ENCODE data around the gene NTRK1.

NTRK1 gene

DNA sequence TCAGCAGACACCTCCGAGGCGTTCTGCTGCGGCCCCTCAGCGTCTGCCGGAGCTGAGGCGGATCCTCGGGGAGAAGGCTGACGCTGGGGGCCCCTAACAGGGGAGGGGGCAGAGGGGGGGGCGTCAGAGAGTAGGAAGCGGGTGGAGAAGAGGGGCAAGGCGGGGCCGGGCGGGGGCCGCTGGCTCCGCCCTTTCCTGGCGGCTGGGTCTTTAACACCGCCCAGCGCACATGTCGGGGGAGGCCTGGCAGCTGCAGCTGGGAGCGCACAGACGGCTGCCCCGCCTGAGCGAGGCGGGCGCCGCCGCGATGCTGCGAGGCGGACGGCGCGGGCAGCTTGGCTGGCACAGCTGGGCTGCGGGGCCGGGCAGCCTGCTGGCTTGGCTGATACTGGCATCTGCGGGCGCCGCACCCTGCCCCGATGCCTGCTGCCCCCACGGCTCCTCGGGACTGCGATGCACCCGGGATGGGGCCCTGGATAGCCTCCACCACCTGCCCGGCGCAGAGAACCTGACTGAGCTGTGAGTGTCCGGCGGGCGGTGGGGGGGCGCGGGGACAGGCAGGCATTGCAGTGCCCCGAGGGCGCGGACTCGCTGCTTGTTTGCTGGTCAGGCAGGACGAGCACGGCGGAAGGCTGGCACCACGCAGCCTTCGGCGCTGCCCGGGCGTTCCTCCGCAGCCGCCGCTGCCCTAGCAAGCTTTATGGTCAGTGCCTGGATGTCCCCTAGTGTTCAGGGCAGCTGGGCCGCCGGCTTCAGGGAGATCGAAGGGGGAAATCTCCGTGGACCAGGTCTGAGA, at the start of gene NTRK1:
Gene NTRK1 (plus strand): TSS at position 238 of the 796 bp plus-strand sequence. CDS start 70 bp downstream, at position 308.
- DNase-seq, result peak; percentile 52 to 67

DNA sequence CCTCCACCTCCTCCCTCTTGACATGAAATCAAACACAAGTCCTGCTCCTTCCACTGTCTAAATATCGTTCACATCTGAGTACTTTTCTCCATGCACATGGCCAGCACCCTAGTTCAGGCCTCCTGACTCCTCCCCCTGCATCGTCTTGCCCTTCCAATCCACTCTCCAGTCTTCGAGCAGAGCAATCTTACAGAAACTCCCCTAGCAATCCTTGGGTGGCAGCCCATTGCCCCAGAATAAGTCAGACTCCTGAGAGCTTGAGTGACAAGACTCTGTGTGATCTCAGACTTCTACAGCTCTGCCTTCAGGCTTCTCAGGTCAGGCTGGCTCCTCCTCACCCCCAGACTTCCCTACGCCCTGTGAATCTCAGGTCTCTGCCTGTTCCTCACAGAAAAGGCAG, 49.5 kb upstream of the NTRK1 start:
- DNase-seq, result no peak

DNA sequence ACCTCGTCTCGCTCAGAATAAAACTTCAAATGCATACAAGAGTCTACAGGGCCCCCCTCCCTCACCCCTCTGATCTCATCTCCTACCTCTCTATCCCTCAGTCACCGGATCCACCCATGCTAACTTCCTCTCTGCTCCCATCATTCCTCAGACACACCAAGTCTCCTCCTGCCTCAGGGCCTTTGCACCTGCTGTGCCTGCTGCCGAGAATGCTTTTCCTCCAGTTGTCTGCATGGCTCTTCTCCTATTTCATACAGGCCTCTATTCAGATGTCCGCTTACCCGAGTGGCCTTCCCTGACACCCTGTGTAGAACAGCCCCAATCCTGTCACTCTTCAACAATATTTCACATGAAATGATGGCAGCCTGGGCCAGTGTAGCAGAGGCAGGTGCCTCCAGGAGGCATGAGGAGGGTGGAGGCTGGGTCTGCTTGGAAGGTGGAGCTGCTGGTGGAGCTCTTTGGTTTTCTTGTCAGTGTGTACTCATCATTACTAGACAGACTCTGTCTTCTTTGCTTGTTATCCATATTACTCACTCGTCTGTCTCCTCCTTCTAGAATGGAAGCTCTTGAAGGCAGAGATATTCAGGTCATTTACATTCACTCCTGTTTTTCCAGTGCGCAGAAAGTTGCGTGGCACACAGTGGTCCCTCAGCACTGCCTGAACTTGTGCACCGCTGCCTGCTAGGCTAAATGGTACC, 48.2 kb upstream of the NTRK1 start:
- DNase-seq, result no peak

DNA sequence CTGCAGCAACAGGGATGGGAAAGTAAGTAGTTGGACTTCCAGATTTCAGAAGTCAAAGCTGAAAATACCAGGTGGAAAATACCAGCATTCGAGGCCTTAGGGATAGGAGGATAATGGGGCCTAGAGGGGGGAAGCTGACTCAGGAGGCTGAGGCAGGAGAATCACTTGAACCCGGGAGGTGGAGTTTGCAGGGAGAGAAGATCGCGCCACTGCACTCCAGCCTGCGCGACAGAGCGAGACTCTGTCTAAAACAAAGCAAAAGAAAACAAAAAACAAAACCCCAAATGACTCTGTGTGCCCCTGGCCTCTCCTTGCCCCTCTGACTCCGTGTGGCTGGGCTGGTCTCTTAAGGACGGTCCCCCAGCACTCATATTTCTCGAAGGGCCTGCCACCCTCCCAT, 47.4 kb upstream of the NTRK1 start:
- DNase-seq, result no peak

DNA sequence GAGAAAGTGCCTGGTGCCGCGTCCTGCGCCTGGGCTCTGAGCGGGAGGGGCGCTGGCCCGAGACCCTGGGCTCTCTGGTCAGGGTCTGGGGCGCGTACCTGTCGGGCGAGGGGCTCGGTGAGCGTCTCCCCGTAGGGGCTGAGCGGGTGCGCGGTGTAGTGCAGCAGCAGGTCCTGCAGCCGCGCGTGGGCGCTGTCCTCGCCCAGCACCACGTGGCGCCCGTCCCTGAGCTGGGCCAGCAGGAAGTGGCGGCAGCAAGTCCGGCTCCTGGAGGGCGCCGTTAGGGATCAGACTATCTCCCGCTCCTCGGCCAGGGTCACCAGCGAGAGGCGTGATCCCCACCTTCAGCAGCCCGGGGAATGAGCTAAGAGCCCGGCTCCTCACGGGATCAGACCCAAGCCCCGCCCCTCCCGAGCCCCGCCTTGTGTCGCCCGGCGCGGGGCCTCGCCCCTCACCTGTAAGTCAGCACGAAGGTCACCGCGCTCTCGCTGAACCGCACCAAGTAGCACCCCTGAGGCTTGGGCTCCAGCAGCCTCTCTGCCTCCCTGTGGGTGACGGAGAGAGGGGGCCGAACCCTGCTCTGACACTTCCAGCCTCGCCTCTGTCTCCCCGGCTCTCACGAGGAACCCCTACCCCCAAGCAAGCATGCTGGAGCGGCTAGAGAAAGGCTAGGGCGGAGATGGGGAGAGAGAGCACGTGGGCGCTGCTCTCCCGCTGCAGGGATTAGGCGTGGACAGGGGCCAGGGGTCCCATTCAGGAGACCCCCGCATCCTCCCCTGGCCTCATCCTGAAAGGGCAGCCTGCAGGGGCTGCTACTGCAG, 46.7 kb upstream of the NTRK1 start:
- peak; percentile 67 to 79 for DNase-seq

DNA sequence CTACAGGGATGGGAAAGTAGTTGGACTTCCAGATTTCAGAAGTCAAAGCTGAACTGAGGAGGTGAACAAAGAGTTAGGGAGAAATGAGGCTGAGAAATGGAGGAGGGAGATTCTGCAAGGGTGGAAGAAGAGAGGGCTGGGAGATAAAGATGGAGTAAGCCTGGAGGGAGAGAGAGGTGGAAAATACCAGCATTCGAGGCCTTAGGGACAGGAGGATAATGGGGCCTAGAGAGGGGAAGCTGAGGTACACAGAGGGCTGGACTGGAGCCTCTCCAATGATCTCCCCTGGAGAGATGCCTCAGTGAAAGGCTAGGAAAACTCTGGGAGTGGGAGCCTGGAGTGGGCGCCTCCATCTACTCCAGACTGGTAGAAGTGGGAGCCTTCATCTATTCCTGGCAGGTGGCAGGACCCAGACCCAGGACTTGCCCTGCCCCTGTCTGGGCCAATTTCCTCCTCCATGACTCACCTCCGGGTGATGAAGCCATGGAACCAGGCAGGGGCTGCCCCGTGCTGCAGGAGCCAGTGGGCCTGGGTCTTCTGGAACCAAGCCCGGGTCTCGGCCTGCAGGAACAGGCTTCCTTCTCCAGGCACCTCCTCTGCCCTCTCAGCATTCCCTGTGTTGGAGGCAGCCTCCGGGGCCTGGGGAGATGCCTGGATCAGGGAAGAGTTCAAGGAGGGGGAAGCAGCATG, 45.9 kb upstream of the NTRK1 start:
- peak; percentile 35 to 39 for DNase-seq

DNA sequence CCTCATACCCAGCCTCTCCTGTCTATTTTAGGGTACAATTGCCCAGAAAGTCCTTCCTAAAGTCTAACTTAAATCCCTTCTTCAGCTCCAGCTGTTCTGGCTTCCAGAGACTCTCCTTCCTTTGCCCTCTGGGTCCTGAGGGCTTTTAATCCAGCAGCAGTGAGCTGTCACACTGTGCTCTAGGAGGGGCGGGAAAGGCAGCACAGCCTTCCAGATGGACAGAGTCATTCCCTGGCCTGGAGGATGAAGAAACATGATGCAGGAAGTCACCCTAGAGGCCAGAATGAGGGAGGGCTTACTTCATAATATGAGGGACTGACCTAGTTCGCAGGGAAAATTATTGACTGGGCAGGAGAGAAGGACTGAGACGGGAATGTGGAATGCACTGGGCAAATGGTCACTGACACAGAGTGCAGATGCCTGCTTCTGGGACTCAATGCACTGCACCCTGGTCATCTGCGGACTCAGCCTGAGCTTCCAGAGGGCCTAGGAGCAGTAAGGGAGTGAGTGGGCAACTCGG, 45.3 kb upstream of the NTRK1 start:
- DNase-seq, result peak in 1 of 2 donors; percentile 18

DNA sequence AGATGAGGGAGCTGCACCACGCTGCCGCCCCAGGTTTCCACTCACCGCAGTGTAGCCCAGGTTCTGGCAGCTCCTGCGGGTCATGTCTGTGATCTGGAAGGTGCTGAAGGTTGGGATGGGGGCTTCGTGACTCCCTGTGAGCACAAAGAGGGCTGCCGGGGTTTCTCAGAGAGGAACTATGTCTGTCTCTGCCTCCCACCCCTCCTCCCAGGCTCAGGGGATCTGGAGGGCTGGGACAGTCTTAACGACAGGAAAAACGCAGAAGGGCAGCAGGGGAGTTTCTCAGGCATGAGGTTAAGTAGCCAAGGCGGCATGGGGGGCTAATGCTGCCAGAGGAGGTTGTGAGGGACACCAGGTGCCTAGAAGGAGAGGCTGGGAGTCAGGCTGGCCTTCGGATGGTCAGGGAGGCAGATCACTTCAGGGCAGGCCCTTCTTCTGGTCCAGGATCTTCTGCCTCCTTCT, 44.7 kb upstream of the NTRK1 start:
- peak in 1 of 2 donors; percentile 40 for DNase-seq

DNA sequence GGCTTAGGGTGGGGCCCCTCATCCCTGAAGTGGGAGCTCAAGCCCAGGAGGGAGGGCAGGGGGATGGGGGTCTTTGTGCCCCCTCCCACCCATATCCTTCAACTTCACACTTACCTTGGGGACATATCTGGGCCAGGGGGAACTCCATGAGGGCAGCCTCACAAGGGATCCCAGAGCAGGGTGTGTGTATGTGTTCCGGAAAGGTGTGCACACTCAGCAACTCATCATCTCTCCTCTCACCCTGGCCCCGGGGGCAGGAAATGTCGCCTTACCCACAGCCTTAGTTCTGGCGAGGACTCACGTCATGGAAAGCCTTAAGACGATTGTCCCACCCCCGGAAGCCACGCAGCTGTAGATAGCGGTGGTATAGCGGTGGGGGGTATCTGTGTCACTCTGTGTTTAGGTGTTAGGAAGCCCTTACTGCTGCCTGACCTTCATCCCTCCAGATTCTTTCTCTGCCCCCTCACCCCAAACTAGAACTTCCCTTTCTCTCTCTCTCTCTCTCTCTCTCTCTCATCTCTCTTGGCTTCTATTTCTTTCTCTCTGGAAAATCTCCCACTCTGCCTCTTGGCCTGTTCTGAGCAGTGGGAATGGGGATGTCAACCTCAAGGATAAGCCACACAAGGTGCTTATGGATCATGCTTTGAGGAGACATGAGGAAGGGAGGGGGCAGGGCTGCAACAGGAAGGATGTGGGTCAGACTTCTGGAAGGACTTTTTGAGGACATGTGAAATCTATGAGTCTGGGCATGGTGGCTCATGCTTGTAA, 43.9 kb upstream of the NTRK1 start, which contains the start of gene SH2D2A:
Gene SH2D2A (minus strand): TSS at position 288 of the 768 bp plus-strand sequence. CDS start 140 bp downstream, at position 148.
- DNase-seq, result peak; percentile 96 to 97

DNA sequence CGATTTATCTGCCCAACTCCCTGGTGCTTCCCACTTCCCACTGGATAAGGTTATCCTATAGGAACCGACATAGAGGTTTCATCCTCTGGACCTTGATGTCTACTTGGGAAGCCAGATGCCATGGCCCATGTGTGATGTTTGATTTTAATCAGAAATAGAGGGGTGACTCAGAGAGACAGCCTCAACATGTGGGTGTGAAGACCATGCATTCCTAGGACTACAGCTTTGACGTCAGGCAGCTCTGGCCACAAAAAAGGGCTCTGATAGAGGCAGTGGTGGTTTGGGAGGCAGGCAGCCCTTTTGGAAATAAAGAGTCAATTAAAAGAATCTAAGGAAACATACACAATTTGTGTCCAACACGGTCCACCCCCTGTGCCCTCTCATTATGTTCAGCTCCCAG, 38.9 kb upstream of the NTRK1 start:
- DNase-seq, result no peak

DNA sequence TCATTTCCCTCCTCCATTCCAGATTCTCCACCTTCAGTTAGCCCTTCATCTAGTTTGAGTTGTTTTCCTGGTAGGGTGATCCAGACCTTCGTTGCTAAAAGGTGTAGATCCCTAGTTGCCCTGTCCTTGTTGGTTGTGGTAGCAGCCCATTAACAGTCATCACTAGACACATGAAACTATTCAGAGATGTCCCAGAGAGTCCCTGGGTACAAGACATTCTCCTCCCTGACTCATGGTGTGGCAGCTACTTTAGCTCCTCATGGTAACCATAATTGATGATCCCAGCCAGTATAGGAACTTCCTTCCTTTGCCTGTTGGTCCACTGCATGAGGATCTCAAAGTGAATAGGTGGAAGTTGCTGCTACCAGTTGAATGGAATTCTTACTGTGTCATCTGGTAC, 38.0 kb upstream of the NTRK1 start:
- no peak for DNase-seq

DNA sequence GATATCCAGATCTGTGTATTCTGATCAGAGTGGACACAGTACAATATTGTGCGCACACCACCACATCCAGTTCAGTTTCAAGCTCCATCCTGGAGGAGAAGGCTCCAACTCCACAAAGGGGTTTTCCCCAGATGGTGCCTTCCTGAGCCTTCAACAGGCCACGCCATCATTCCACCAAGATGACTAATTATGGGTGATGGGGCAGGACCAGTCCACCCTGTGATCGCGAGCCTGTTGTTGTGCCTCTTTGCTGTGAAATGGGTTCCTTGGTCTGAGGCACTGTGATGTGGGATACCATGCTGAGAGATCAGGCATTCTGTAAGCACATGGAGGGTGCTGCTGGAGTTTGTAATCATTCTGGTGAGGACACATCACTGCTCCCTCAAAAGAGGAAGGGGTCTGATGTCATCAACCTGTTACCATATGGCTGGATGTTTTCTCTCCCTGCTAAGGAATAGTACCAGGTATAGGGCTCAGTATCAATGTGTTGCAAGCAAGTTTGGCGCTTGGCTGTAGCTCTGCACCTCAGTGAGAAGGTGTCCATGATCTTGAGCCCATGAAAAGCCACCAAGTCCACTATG, 37.4 kb upstream of the NTRK1 start:
- no peak for DNase-seq

DNA sequence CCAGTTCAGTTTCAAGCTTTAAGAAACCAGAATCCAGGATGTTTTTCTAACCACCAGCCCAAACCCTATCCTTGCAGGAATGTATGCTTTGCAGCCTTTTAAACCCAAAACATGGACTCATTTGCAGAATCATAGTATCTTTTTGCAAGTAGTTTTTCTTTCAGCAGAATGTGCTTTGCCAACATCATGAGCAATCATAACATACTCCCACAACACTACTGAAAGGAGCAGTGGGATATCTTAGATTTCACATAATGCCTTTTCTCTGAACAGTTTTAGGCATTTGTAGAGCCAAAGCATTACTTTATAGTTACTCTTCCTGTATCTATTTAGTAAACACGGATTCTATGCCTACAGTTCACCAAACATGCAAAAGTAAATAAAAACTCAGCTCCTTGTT, 34.0 kb upstream of the NTRK1 start:
- DNase-seq, result no peak

DNA sequence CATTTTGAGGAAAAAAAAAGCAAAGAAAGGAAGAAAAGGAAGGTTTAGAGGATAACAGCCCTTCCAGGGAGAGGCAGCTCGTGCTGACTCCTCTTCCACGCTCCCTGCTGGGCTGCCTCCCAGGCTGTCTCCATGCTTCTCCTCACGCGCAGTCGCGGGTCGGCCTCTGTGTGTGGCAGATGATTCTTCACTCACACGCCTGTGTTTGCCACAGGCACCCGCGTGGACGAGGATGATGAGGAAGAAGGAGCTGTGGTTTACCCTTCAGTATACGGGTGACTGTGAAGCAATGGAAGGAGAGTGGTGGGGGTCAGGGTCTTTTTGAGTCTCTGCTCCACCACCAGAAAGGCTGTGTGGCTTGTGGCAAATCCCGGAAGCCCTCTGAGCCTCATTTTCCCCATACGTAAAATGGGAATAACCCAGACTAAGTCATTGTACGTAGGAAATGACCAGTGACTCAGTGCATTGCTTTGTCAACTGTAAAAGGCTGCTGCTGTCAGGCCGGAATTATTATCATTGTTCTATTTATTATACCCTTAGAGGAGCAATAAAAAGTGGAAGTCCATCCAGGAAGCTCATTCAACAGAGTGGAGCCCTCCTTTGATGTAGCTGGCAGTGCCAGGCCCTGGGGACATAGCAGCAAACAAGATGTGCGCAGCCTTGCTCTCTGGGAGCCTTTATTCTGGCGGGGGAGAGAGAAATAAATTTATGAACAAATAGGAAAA, 32.1 kb upstream of the NTRK1 start:
- DNase-seq, result no peak

DNA sequence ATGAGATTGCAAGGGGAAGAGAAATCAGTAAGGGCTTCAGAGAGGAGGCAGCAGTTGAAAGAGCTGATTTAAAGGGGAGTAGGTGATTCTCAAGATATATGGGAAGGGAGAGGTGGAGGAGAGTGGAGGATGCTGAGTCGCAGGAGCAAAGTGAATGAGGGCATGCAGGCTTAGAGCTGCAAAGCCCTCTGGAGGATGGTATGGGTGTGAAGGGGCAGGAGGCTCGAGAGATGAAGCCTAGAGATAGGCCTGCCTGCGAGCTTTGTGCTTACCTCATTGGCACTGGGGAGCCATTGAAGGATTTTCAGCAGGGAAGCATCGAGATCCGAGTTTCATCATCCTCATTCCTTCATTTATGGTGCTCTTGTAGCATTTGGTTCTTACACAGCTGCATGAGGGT, 28.2 kb upstream of the NTRK1 start:
- DNase-seq, result no peak

DNA sequence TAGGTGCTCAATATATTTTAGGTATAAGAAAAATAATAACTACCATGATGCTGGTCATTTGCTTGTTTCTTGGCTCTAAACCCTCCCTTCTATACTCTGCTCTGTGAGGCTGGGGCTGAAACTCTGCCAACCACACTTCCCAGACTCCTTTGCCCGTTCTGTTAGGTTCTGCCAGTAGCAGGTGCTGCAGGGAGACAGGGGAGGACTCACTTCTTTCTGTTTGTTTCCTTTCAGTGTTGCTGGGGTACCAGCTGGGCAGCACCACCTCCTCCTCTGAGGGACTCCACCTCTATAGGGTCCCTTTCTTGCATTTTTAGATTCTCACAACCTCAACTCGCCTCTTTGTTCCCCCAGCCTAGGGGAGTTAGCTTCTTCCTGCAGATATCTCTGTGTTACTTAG, 27.1 kb upstream of the NTRK1 start:
- DNase-seq, result peak in 1 of 2 donors; percentile 32

DNA sequence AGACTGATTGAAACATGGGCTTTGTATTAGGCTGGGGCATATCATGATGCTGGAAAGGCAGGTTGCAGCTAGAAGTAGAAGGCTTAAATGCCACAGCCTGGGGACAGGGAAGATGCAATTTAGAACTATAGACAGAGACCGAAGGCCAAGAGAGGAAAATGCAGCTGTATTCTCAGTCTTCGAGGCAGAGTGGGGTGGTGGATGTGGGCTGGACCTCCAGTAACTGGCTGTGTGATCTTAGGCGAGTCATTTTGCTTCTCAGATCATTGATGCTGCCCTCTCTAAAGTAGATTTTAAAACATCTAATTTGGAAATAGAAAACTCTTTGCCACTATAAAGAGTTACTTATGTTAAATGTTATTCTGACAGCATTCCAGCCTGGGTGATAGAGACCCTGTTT, 26.3 kb upstream of the NTRK1 start:
- DNase-seq, result no peak

DNA sequence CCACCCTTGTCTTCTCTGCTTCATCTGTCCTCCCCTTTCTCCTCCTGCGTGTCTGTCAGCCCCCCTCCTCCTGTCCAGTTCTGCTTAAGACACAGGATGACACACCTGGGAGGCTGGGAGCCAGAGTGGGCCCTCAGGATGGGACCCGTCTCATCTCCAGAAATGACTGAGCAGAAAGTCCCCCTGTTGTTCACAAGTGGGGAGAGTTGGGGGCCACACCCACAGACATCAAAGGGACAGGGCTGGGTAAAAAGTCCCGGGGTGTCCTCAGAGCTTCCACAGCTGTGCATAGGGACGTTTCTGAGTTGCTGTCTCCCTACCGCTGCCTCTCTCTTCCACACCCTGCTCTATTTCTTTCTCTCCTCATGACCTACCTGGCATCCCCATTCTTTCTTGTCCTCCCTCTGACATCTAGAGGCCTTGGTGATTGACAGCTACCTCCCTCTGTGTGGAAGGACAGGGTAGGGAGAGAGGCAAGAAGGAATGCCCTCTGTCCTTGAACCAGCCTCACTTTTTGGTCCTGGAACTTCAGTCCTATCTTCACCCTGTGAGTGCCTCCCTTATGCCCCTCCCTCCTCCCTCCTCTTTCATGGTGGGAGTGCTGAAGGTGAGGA, 24.5 kb upstream of the NTRK1 start:
- DNase-seq, result peak; percentile 36 to 55

DNA sequence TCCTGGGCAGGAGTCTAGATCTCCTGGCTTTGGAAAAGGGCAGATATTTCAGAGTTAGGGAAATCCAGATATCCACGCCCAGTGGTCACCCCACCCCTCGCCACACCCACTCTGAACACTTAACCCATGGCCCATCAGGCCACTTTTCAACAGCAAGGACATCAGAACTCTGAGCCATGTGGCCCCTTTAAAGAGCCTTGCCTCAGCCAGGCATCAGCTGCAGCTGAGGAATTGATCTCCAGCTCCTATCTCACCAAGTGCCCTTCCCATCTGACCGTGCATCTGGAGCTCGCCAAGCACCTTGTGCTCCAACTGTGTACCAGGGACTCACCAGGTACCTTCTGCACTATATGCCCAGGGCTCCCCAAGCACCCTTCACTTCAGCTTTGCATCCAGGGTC, 23.8 kb upstream of the NTRK1 start:
- no peak for DNase-seq

DNA sequence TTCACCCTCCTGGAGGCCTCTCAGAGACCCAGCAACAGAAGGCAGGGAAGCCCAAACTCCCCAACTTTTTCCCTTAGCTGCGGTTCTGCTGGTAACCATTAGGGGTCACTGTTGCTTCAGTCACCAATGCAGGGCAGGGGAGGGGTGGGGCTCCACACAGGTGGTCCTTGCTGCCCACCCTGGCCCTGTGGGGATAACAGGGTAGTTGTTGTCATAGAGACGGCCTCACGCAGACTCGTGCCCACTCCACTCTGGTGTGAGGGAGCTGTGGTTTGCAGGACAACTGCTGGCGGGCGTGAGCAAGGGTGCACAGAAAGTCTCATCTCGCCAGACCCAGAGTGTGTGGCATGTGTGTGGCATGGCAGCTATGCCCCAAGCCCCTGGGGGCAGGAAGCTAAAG, 21.7 kb upstream of the NTRK1 start:
- DNase-seq, result peak; percentile 38 to 64

Data from CD4-positive, alpha-beta T cell treated with Interleukin-4 for 1 hour (primary cell).